ENCODE data around the gene ANAPC4. TPM values are rescaled to one million over a fixed set of nuclear protein-coding genes. Genes with fewer than 3 reads are reported as not detected.

The ANAPC4 gene
- total and polyA plus RNA-seq, 2 of the 13 experiments (the other 11 are each of a cell fraction or from before 2014, with no cell fraction given), result 14.5 to 30.2 TPM

DNA sequence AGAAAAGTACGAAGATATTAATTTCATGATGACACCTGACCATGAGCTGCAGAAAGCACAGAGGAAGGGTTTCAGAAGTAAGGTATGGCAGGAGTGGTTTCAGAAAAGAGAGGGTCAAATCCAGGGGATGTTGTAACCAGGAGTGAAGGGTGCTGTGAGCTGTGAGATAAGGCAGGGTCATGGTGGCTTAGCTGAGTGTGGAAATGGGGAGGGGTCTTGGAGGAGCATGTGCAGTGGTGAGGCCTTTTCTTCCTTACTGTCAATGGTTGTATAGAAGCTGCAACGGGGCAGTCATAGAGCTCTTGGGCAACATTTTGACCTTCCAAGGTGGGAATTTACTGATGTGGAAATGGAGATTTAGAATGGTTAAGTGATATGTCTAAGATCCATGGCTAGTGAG lies 2.5 kb downstream of the ANAPC4 start:
- peaks cover 4 to 21% of the 10 kb centered on the region in 2 experiments; a peak in 4 of 5 replicates for H3K36me3 ChIP-seq (replicated peaks in 1 of 2; ENCODE audit: control insufficient read depth in 1 of 2, insufficient read depth in 2 of 2, low read length in 2 of 2)
- CTCF ChIA-PET (ENCODE audit: low intra/inter-chr PET ratio, low total read pairs), result no interaction called here

More for the DNA sequence above, 2.5 kb downstream of the ANAPC4 start:
- Histone ChIP-seq H3K79me2 (ENCODE audit: insufficient read depth, low read length) (peaks cover 25% of the 10 kb centered on the region), H3K9me3 (ENCODE audit: low read length) (no peaks in the 10 kb centered on the region), H3K9ac (ENCODE audit: insufficient read depth, low read depth, low read length) (no peak overlapping the region), H3K27ac (ENCODE audit: extremely low read length, insufficient read depth, low read length) (no peak overlapping the region), H3K4me3 (replicated peaks in 1 of 3; ENCODE audit: insufficient read depth in 1 of 3, low read depth in 2 of 3, low read length in 3 of 3) (no peak overlapping the region), H3K27me3 (ENCODE audit: control insufficient read depth in 1 of 2, insufficient read depth in 2 of 2, low read length in 2 of 2) (no peaks in the 10 kb centered on the region), H4K20me1 (ENCODE audit: insufficient read depth, low read length) (no peaks in the 10 kb centered on the region), H3K4me1 (ENCODE audit: insufficient read depth, low read length) (peaks cover 41% of the 10 kb centered on the region), H2AFZ (ENCODE audit: low read length) (no peak overlapping the region), H3K4me2 (ENCODE audit: low read depth, low read length) (peak overlapping the region; percentile 75; the same call in 1 of the 2 replicates)
- intact Hi-C loops (cut with micrococcal nuclease; ENCODE audit: unreplicated experiment), result loop anchor here (10.0 kb wide), 1 partner anchor 145 kb away; the partner anchor contains the start of gene PI4K2B
- no peak for ATAC-seq
- DNase-seq (ENCODE audit: low spot score), result no peak
- in situ Hi-C loops (cut with HindIII; ENCODE audit: extremely low pct_ligation_motif_present, low pct_unique_long_range_greater_than_20kb), result no loop called here
- POLR2A ChIA-PET, result no interaction called here
- FAIRE-seq, result no peak
- TF ChIP-seq NFE2L1 (CRISPR knock-in tag; IDR thresholded peaks at IDR 0.05; ENCODE audit: borderline replicate concordance) (no peak), ZNF816 (CRISPR knock-in tag; IDR thresholded peaks at IDR 0.05; ENCODE audit: borderline replicate concordance) (no peak), SOX6 (IDR thresholded peaks at IDR 0.05) (no peak), SOX6 (CRISPR knock-in tag; IDR thresholded peaks at IDR 0.05) (no peak), ZNF34 (CRISPR knock-in tag; IDR thresholded peaks at IDR 0.05; ENCODE audit: borderline replicate concordance) (no peak), SMC3 (IDR thresholded peaks at IDR 0.05; ENCODE audit: low read length) (no peak), NFKBIZ (CRISPR knock-in tag; IDR thresholded peaks at IDR 0.05) (no peak), ZNF33B (CRISPR knock-in tag; IDR thresholded peaks at IDR 0.05) (no peak), MTF2 (CRISPR knock-in tag; IDR thresholded peaks at IDR 0.05; ENCODE audit: borderline replicate concordance) (no peak), ZNF232 (CRISPR knock-in tag; IDR thresholded peaks at IDR 0.05; ENCODE audit: borderline replicate concordance) (no peak), DNMT1 (CRISPR knock-in tag; IDR thresholded peaks at IDR 0.05) (no peak)
- TF ChIP-seq, protein P1, sequence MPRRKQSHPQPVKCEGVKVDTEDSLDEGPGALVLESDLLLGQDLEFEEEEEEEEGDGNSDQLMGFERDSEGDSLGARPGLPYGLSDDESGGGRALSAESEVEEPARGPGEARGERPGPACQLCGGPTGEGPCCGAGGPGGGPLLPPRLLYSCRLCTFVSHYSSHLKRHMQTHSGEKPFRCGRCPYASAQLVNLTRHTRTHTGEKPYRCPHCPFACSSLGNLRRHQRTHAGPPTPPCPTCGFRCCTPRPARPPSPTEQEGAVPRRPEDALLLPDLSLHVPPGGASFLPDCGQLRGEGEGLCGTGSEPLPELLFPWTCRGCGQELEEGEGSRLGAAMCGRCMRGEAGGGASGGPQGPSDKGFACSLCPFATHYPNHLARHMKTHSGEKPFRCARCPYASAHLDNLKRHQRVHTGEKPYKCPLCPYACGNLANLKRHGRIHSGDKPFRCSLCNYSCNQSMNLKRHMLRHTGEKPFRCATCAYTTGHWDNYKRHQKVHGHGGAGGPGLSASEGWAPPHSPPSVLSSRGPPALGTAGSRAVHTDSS (CRISPR knock-in tag; conservative IDR thresholded peaks at IDR 0.05), result no peak
- TF ChIP-seq, protein P2, sequence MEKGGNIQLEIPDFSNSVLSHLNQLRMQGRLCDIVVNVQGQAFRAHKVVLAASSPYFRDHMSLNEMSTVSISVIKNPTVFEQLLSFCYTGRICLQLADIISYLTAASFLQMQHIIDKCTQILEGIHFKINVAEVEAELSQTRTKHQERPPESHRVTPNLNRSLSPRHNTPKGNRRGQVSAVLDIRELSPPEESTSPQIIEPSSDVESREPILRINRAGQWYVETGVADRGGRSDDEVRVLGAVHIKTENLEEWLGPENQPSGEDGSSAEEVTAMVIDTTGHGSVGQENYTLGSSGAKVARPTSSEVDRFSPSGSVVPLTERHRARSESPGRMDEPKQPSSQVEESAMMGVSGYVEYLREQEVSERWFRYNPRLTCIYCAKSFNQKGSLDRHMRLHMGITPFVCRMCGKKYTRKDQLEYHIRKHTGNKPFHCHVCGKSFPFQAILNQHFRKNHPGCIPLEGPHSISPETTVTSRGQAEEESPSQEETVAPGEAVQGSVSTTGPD (CRISPR knock-in tag; IDR thresholded peaks at IDR 0.05), result no peak
- BruUV-seq (replicated peaks), result no TSS peak
- WGBS (ENCODE audit: low lambda C conversion rate), result 89% methylated on average over 2 of the region's 2 CpGs
